ENCODE data around the gene AFF3.
A peak's percentile ranks its signal among the peaks of the same experiment; 100 is the strongest.

The AFF3 gene

GRCh38 chr2:99805930-99806476 is 336.4 kb downstream of the AFF3 start:
- Histone ChIP-seq H3K27ac (ENCODE audit: low read depth, low read length) (peak overlapping the region; percentile 75; the same call in 1 of the 2 replicates), H3K36me3 (ENCODE audit: control insufficient read depth, low read length) (peaks cover 22% of the 10 kb centered on the region), H3K4me1 (ENCODE audit: control insufficient read depth, low read length) (peaks cover 47% of the 10 kb centered on the region), H4K20me1 (ENCODE audit: control insufficient read depth, insufficient read depth, low read depth, low read length) (no peaks in the 10 kb centered on the region), H3K4me2 (ENCODE audit: low read length) (peak overlapping the region; percentile 26), H3K9me3 (ENCODE audit: control insufficient read depth, insufficient read depth, low read length) (peaks cover 18% of the 10 kb centered on the region), H3K79me2 (ENCODE audit: control insufficient read depth, low read length) (no peaks in the 10 kb centered on the region), H3F3A (ENCODE audit: control insufficient read depth, insufficient read depth) (no peaks in the 10 kb centered on the region), H3K27me3 (ENCODE audit: control insufficient read depth, low read length) (no peaks in the 10 kb centered on the region), H3K4me3 (ENCODE audit: low read length) (no peak overlapping the region), H3K9me2 (replicated peaks; ENCODE audit: control insufficient read depth, low read length) (no peaks in the 10 kb centered on the region)
- TF ChIP-seq EZH2phosphoT487 (IDR thresholded peaks at IDR 0.05; ENCODE audit: borderline replicate concordance, low read length) (no peak), CTCF (IDR thresholded peaks at IDR 0.05; ENCODE audit: low read depth, low read length, poor library complexity, severe bottlenecking) (no peak)

GRCh38 chr2:99803846-99804245 is 338.5 kb downstream of the AFF3 start:
- peaks cover 18% of the 10 kb centered on the region for H3K9me3 ChIP-seq (ENCODE audit: control insufficient read depth, insufficient read depth, low read length)
- H3K79me2 ChIP-seq (ENCODE audit: control insufficient read depth, low read length), result no peaks in the 10 kb centered on the region
- peak overlapping the region; percentile 31; the same call in 1 of the 2 replicates for H3K4me3 ChIP-seq (ENCODE audit: low read length)
- H3F3A ChIP-seq (ENCODE audit: control insufficient read depth, insufficient read depth), result no peaks in the 10 kb centered on the region
- peak overlapping the region; percentile 75 for H3K27ac ChIP-seq (ENCODE audit: low read depth, low read length)
- peaks cover 22% of the 10 kb centered on the region for H3K36me3 ChIP-seq (ENCODE audit: control insufficient read depth, low read length)
- TF ChIP-seq CTCF (IDR thresholded peaks at IDR 0.05; ENCODE audit: low read depth, low read length, poor library complexity, severe bottlenecking), result no peak
- TF ChIP-seq EZH2phosphoT487 (IDR thresholded peaks at IDR 0.05; ENCODE audit: borderline replicate concordance, low read length), result no peak
- peak overlapping the region; percentile 41 for H3K4me2 ChIP-seq (ENCODE audit: low read length)
- peaks cover 47% of the 10 kb centered on the region for H3K4me1 ChIP-seq (ENCODE audit: control insufficient read depth, low read length)
- H3K9me2 ChIP-seq (replicated peaks; ENCODE audit: control insufficient read depth, low read length), result no peaks in the 10 kb centered on the region
- no peaks in the 10 kb centered on the region for H3K27me3 ChIP-seq (ENCODE audit: control insufficient read depth, low read length)
- H4K20me1 ChIP-seq (ENCODE audit: control insufficient read depth, insufficient read depth, low read depth, low read length), result no peaks in the 10 kb centered on the region

GRCh38 chr2:99802734-99803133 is 339.7 kb downstream of the AFF3 start:
- H3K9me2 ChIP-seq (replicated peaks; ENCODE audit: control insufficient read depth, low read length), result no peaks in the 10 kb centered on the region
- peaks cover 22% of the 10 kb centered on the region for H3K36me3 ChIP-seq (ENCODE audit: control insufficient read depth, low read length)
- H3F3A ChIP-seq (ENCODE audit: control insufficient read depth, insufficient read depth), result no peaks in the 10 kb centered on the region
- no peak for TF ChIP-seq EZH2phosphoT487 (IDR thresholded peaks at IDR 0.05; ENCODE audit: borderline replicate concordance, low read length)
- TF ChIP-seq CTCF (IDR thresholded peaks at IDR 0.05; ENCODE audit: low read depth, low read length, poor library complexity, severe bottlenecking), result no peak
- no peak overlapping the region for H3K4me3 ChIP-seq (ENCODE audit: low read length)
- H3K27ac ChIP-seq (ENCODE audit: low read depth, low read length), result 0 out of 2 replicates have a peak overlapping the region, but pooled peaks have one; percentile 75
- no peaks in the 10 kb centered on the region for H3K79me2 ChIP-seq (ENCODE audit: control insufficient read depth, low read length)
- no peaks in the 10 kb centered on the region for H3K27me3 ChIP-seq (ENCODE audit: control insufficient read depth, low read length)
- H3K4me2 ChIP-seq (ENCODE audit: low read length), result peak overlapping the region; percentile 19
- H3K4me1 ChIP-seq (ENCODE audit: control insufficient read depth, low read length), result peaks cover 47% of the 10 kb centered on the region
- peaks cover 18% of the 10 kb centered on the region for H3K9me3 ChIP-seq (ENCODE audit: control insufficient read depth, insufficient read depth, low read length)
- no peaks in the 10 kb centered on the region for H4K20me1 ChIP-seq (ENCODE audit: control insufficient read depth, insufficient read depth, low read depth, low read length)
